Neutrophil (primary cell): ENCODE measurements around the gene RAB4A.

Source experiments
- H3K27ac ChIP-seq: fragments of 200-600 bp; sonication (generic); 2 replicates; pipeline ENCODE4 v1.5.1; 2016; ENCODE audit warnings: mild to moderate bottlenecking, moderate library complexity
- H3K27me3 ChIP-seq: fragments of 200-600 bp; sonication (generic); 2 replicates; pipeline ENCODE4 v1.6.0; 2016; ENCODE audit warnings: mild to moderate bottlenecking
- H3K36me3 ChIP-seq: fragments of 200-600 bp; sonication (generic); 2 replicates; pipeline ENCODE4 v1.5.1; 2017
- H3K4me1 ChIP-seq, 2 experiments: fragments of 200-600 bp in 1 of 2; sonication (generic) in 1 of 2; 1 replicate in 1 of 2; 2 replicates in 1 of 2; pipeline versions ENCODE4 v1.5.1 to v1.6.1; 2013 to 2016; ENCODE audit warnings: low read depth in 1 of 2, low read length in 1 of 2, mild to moderate bottlenecking in 1 of 2, moderate library complexity in 1 of 2; ENCODE audit not compliant: control insufficient read depth in 1 of 2, insufficient read depth in 1 of 2
- H3K4me3 ChIP-seq, 2 experiments: fragments of 200-600 bp in 1 of 2; sonication (generic) in 1 of 2; 1 replicate in 1 of 2; 2 replicates in 1 of 2; pipeline ENCODE4 v1.5.1; 2013 to 2016; ENCODE audit warnings: low read depth in 1 of 2, low read length in 1 of 2, mild to moderate bottlenecking in 1 of 2, moderate library complexity in 1 of 2
- H3K9me3 ChIP-seq: fragments of 200-600 bp; sonication (generic); 2 replicates; pipeline ENCODE4 v1.5.1; 2016
- TF ChIP-seq, protein P1 (sequence below): fragments of 200-600 bp; sonication (generic); IDR thresholded peaks from 2 replicates; pipeline ENCODE4 v1.5.1; 2016; ENCODE audit warnings: antibody characterized with exemption

The RAB4A gene

DNA sequence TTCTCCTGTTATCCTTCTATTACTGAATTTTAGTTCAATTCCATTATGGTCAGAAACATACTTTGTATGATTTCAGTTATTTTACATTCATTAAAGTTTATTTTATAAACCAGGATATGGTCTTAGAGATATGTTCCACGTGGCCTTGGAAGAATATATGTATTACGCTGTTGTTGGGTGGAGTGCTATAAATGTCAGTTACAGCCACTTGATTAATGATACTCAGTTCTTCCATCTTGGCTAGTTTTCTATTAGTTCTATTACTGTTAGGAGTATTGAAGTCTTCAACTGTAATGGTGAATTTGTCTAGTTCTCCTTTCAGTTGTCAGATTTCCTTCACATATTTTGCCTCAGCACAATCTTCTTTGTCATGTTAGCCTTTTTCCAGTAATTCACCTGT lies 45.3 kb downstream of the RAB4A start:
- Histone ChIP-seq H3K36me3 (peaks cover 23% of the 10 kb centered on the region), H3K4me3 (no peak overlapping the region), H3K27ac (no peak overlapping the region), H3K4me1 (no peaks in the 10 kb centered on the region), H3K27me3 (no peaks in the 10 kb centered on the region), H3K9me3 (no peaks in the 10 kb centered on the region)
- TF ChIP-seq, protein P1, sequence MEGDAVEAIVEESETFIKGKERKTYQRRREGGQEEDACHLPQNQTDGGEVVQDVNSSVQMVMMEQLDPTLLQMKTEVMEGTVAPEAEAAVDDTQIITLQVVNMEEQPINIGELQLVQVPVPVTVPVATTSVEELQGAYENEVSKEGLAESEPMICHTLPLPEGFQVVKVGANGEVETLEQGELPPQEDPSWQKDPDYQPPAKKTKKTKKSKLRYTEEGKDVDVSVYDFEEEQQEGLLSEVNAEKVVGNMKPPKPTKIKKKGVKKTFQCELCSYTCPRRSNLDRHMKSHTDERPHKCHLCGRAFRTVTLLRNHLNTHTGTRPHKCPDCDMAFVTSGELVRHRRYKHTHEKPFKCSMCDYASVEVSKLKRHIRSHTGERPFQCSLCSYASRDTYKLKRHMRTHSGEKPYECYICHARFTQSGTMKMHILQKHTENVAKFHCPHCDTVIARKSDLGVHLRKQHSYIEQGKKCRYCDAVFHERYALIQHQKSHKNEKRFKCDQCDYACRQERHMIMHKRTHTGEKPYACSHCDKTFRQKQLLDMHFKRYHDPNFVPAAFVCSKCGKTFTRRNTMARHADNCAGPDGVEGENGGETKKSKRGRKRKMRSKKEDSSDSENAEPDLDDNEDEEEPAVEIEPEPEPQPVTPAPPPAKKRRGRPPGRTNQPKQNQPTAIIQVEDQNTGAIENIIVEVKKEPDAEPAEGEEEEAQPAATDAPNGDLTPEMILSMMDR = no peak

DNA sequence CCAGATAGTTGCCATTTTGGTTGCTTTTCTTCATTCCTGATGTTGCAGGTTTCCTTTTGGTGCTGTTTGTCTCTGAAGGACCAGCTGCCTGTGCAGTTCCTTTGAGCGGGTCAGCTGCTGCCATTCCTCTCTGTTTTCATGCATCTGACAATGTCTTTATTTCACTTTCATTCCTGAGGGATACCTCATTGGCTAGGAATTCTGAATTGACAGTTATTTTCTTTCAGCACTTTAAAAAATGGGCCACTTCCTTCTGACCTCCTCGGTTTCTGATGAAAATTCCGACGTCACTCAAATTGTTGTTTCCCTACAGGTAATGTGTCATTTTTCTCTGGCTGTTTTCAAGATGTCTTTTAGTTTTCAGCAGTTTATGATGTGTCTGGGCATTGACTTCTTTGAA lies 47.1 kb downstream of the RAB4A start:
- H3K27me3 ChIP-seq = no peaks in the 10 kb centered on the region
- TF ChIP-seq, protein P1 = no peak

DNA sequence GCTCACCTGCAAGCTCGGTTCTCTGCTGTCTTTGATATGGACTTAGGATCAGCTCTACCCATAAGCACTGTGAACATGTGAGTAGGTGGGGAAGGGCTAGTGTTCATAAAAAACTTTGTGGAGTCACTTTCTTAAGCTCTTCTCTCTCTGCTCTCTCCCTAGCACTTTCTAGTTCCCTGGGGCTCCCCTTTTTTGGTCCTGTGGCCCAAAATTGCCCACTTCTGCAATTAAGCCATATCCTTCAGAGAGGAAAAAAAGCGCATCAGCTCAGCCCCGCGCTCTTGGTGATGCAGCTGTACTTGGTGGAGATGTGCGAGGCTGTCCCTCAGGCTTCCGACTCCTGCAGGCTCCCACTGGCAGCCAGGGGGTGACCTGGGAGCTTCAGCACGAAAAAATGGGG lies 48.6 kb downstream of the RAB4A start:
- no peaks in the 10 kb centered on the region for H3K9me3 ChIP-seq
- no peaks in the 10 kb centered on the region for H3K4me1 ChIP-seq
- peaks cover 54% of the 10 kb centered on the region for H3K36me3 ChIP-seq
- H3K27ac ChIP-seq = no peak overlapping the region
- H3K4me3 ChIP-seq = no peak overlapping the region
- TF ChIP-seq, protein P1 = no peak
- H3K27me3 ChIP-seq = no peaks in the 10 kb centered on the region

More for the DNA sequence above, 47.1 kb downstream of the RAB4A start:
- Histone ChIP-seq H3K4me1 (no peaks in the 10 kb centered on the region), H3K36me3 (peaks cover 40% of the 10 kb centered on the region), H3K4me3 (no peak overlapping the region), H3K9me3 (no peaks in the 10 kb centered on the region), H3K27ac (no peak overlapping the region)

DNA sequence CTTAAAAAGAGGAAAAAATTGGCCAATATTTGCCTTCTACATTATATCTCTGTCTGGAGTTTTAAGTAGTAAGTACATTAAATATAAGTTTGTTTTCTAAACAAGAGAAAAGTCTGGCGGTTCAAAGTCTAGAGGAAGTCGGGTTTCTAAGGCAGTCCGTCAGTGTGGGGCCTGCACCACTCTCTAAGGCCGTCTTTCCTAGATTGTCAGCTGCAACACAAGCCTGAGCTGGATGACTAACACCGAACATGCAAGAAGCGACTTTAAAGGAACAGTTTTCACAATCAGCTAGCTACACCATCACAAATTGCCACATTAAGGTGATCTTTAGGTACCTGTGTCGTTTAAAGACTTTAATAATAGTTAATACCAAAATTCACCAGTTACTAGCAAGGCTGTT lies 52.3 kb downstream of the RAB4A start:
- H3K27ac ChIP-seq = no peak overlapping the region
- no peaks in the 10 kb centered on the region for H3K27me3 ChIP-seq
- TF ChIP-seq, protein P1 = no peak
- H3K36me3 ChIP-seq = peaks cover 82% of the 10 kb centered on the region
- H3K4me1 ChIP-seq = no peaks in the 10 kb centered on the region
- H3K9me3 ChIP-seq = no peaks in the 10 kb centered on the region
- no peak overlapping the region for H3K4me3 ChIP-seq

DNA sequence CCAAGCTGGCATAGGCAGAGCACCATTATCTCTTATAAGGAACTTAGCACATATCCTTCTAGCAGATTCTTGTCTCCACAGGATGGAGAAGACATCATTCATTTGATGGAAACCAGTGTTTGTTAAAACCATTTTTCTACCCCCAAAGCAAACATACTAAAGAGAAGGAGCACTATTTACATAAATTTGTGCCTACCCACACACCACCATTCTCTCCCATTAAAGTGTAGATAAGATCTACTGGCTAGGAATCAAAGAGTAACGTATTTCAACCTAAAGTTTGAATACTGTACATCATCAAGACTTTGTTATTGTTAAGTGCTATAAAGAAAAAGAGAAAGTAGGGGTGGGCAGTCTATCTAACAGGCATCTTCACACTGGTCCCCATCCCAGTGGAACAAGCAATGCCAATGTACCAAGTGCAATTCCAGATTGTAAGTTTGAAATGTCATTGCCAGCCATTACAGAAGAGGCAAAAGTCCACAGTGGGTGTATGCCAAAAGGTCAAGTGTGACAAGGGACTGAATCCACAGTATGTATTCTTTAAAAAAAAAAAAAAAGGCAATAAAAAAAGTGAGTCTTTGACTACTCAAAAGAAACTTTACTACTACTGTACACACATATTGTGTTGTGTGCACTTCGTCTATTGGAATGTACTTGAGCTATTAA lies 53.1 kb downstream of the RAB4A start:
- no peak overlapping the region for H3K27ac ChIP-seq
- no peaks in the 10 kb centered on the region for H3K27me3 ChIP-seq
- no peak overlapping the region for H3K4me3 ChIP-seq
- TF ChIP-seq, protein P1 = no peak
- H3K36me3 ChIP-seq = peaks cover 89% of the 10 kb centered on the region
- H3K9me3 ChIP-seq = no peaks in the 10 kb centered on the region
- H3K4me1 ChIP-seq = no peaks in the 10 kb centered on the region
